Measurements from ENCODE around the gene CIDEC. TPM values are rescaled to one million over a fixed set of nuclear protein-coding genes. Genes with fewer than 3 reads are reported as not detected.
"Not testable (repeated sequence)": the region's sequence is repeated elsewhere in the genome, so short reads cannot be mapped to it uniquely, and the experiment has no call there.

CIDEC gene
- total RNA-seq, 2 experiments from 2014 or later: not detected

GRCh38 chr3:9863058-9863772 is 16.8 kb downstream of the CIDEC start:
- Mint-ChIP-seq H3K27ac (no peak overlapping the region), H3K4me1 (peaks cover 1% of the 10 kb centered on the region), H3K9me3 (no peaks in the 10 kb centered on the region), H3K27me3 (peaks cover 21% of the 10 kb centered on the region), H3K36me3 (no peaks in the 10 kb centered on the region), H3K4me3 (no peak overlapping the region)
- no peak for ATAC-seq (ENCODE audit: low read depth)
- DNase-seq: no peak
- POLR2A ChIA-PET: no interaction called here

GRCh38 chr3:9862391-9863057 is 17.5 kb downstream of the CIDEC start:
- H3K4me1 Mint-ChIP-seq: peaks cover 1% of the 10 kb centered on the region
- peak overlapping the region; percentile 25 for H3K4me3 Mint-ChIP-seq
- H3K36me3 Mint-ChIP-seq: no peaks in the 10 kb centered on the region
- POLR2A ChIA-PET: no interaction called here
- ATAC-seq (ENCODE audit: low read depth): peak; percentile 80
- H3K27me3 Mint-ChIP-seq: peaks cover 21% of the 10 kb centered on the region
- peak; percentile 57 for DNase-seq
- no peaks in the 10 kb centered on the region for H3K9me3 Mint-ChIP-seq
- H3K27ac Mint-ChIP-seq: no peak overlapping the region

GRCh38 chr3:9861626-9862130 is 18.4 kb downstream of the CIDEC start:
- POLR2A ChIA-PET: no interaction called here
- DNase-seq (no peak), ATAC-seq (ENCODE audit: low read depth) (no peak)
- Mint-ChIP-seq H3K4me3 (no peak overlapping the region), H3K27me3 (peaks cover 21% of the 10 kb centered on the region), H3K4me1 (peaks cover 1% of the 10 kb centered on the region), H3K27ac (no peak overlapping the region), H3K9me3 (no peaks in the 10 kb centered on the region), H3K36me3 (no peaks in the 10 kb centered on the region)

- ATAC-seq (ENCODE audit: low read depth) (no peak), DNase-seq (no peak)
- peaks cover 1% of the 10 kb centered on the region for H3K4me1 Mint-ChIP-seq
- POLR2A ChIA-PET: no interaction called here
- no peak overlapping the region for H3K27ac Mint-ChIP-seq
- no peak overlapping the region for H3K4me3 Mint-ChIP-seq
- peaks cover 21% of the 10 kb centered on the region for H3K27me3 Mint-ChIP-seq
- no peaks in the 10 kb centered on the region for H3K36me3 Mint-ChIP-seq
- no peaks in the 10 kb centered on the region for H3K9me3 Mint-ChIP-seq
These were observed 18.9 kb downstream of the CIDEC start for GRCh38 chr3:9861201-9861600.

GRCh38 chr3:9859530-9860025 is 20.5 kb downstream of the CIDEC start:
- Mint-ChIP-seq H3K4me1 (peaks cover 1% of the 10 kb centered on the region), H3K4me3 (no peak overlapping the region), H3K27me3 (peaks cover 21% of the 10 kb centered on the region), H3K36me3 (no peaks in the 10 kb centered on the region), H3K27ac (no peak overlapping the region), H3K9me3 (no peaks in the 10 kb centered on the region)
- DNase-seq (no peak), ATAC-seq (ENCODE audit: low read depth) (no peak)
- POLR2A ChIA-PET: no interaction called here

GRCh38 chr3:9855594-9855993 is 24.5 kb downstream of the CIDEC start:
- peaks cover 22% of the 10 kb centered on the region for H3K27me3 Mint-ChIP-seq
- DNase-seq (no peak), ATAC-seq (ENCODE audit: low read depth) (no peak)
- no peaks in the 10 kb centered on the region for H3K9me3 Mint-ChIP-seq
- H3K27ac Mint-ChIP-seq: no peak overlapping the region
- H3K36me3 Mint-ChIP-seq: no peaks in the 10 kb centered on the region
- POLR2A ChIA-PET: no interaction called here
- H3K4me1 Mint-ChIP-seq: no peaks in the 10 kb centered on the region
- H3K4me3 Mint-ChIP-seq: no peak overlapping the region

- H3K36me3 Mint-ChIP-seq; H3K4me3 Mint-ChIP-seq; H3K4me1 Mint-ChIP-seq; H3K27ac Mint-ChIP-seq; POLR2A ChIA-PET; H3K9me3 Mint-ChIP-seq; DNase-seq; ATAC-seq (ENCODE audit: low read depth): not testable (repeated sequence)
- peaks cover 24% of the 10 kb centered on the region for H3K27me3 Mint-ChIP-seq
These were observed 25.6 kb downstream of the CIDEC start for GRCh38 chr3:9854291-9854940.

- no peak for DNase-seq
- H3K36me3 Mint-ChIP-seq: no peaks in the 10 kb centered on the region
- no peak overlapping the region for H3K27ac Mint-ChIP-seq
- POLR2A ChIA-PET: no interaction called here
- H3K4me3 Mint-ChIP-seq: no peak overlapping the region
- H3K4me1 Mint-ChIP-seq: no peaks in the 10 kb centered on the region
- no peak for ATAC-seq (ENCODE audit: low read depth)
- H3K27me3 Mint-ChIP-seq: peaks cover 24% of the 10 kb centered on the region
- no peaks in the 10 kb centered on the region for H3K9me3 Mint-ChIP-seq
These were observed 27.5 kb downstream of the CIDEC start for GRCh38 chr3:9852528-9852927.

- H3K4me3 Mint-ChIP-seq; H3K4me1 Mint-ChIP-seq; DNase-seq; H3K9me3 Mint-ChIP-seq; H3K36me3 Mint-ChIP-seq; ATAC-seq (ENCODE audit: low read depth); H3K27ac Mint-ChIP-seq; POLR2A ChIA-PET: not testable (repeated sequence)
- H3K27me3 Mint-ChIP-seq: peaks cover 24% of the 10 kb centered on the region
These were observed 28.1 kb downstream of the CIDEC start for GRCh38 chr3:9851926-9852325.

GRCh38 chr3:9851383-9851782 is 28.7 kb downstream of the CIDEC start:
- H3K4me1 Mint-ChIP-seq; DNase-seq; H3K36me3 Mint-ChIP-seq; POLR2A ChIA-PET; H3K27ac Mint-ChIP-seq; H3K9me3 Mint-ChIP-seq; ATAC-seq (ENCODE audit: low read depth); H3K4me3 Mint-ChIP-seq: not testable (repeated sequence)
- peaks cover 24% of the 10 kb centered on the region for H3K27me3 Mint-ChIP-seq

GRCh38 chr3:9848860-9849259 is 31.2 kb downstream of the CIDEC start:
- H3K9me3 Mint-ChIP-seq; H3K4me3 Mint-ChIP-seq; DNase-seq; ATAC-seq (ENCODE audit: low read depth); H3K4me1 Mint-ChIP-seq; H3K36me3 Mint-ChIP-seq; H3K27ac Mint-ChIP-seq: not testable (repeated sequence)
- POLR2A ChIA-PET: interaction anchor here (0.6 kb wide), 1 partner anchor 202 kb away, joined by 3 read pairs; no protein-coding TSS in a partner anchor
- H3K27me3 Mint-ChIP-seq: peaks cover 24% of the 10 kb centered on the region

- ATAC-seq (ENCODE audit: low read depth); DNase-seq; POLR2A ChIA-PET; H3K36me3 Mint-ChIP-seq; H3K27ac Mint-ChIP-seq; H3K9me3 Mint-ChIP-seq; H3K4me3 Mint-ChIP-seq: not testable (repeated sequence)
- Mint-ChIP-seq H3K4me1 (peaks cover 11% of the 10 kb centered on the region), H3K27me3 (peaks cover 17% of the 10 kb centered on the region)
These were observed 32.2 kb downstream of the CIDEC start for GRCh38 chr3:9847870-9848269.

- Mint-ChIP-seq H3K4me3 (no peak overlapping the region), H3K36me3 (no peaks in the 10 kb centered on the region), H3K9me3 (no peaks in the 10 kb centered on the region), H3K27ac (no peak overlapping the region), H3K4me1 (peaks cover 17% of the 10 kb centered on the region), H3K27me3 (peaks cover 9% of the 10 kb centered on the region)
- DNase-seq (no peak), ATAC-seq (ENCODE audit: low read depth) (no peak)
- POLR2A ChIA-PET: interaction anchor here (0.8 kb wide), 1 partner anchor 10 kb away, joined by 3 read pairs; no protein-coding TSS in a partner anchor
These were observed 33.0 kb downstream of the CIDEC start for GRCh38 chr3:9846931-9847488.
